A549 (cell line): ENCODE data around the gene INAFM1. TPM values are rescaled to one million over a fixed set of nuclear protein-coding genes. Genes with fewer than 3 reads are reported as not detected.

Source experiments
- ATAC-seq, 2 experiments: fragments of 200-7000 bp in 1 of 2; fragments of >200 bp in 1 of 2; cut with Nextera tagmentation in 1 of 2; cut with Tn5 transposase in 1 of 2; 3 replicates each; pipeline versions ENCODE4 v1.8.0 to v1.9.1; 2018 to 2020; ENCODE audit warnings: mild to moderate bottlenecking in 1 of 2, moderate library complexity in 1 of 2
- CTCF ChIA-PET: fragments of 300-600 bp; sonication (Branson Sonifier 250); formaldehyde crosslinking; extraction: SDS; loops from one replicate; lab custom pipeline; 2021; ENCODE audit warnings: antibody characterized with exemption, inconsistent platforms; lab: Yijun Ruan, JAX
- POLR2A ChIA-PET: fragments of 350-600 bp; formaldehyde crosslinking; extraction: SDS; loops from one replicate; lab custom pipeline; 2021; ENCODE audit warnings: antibody characterized with exemption, inconsistent platforms; lab: Yijun Ruan, JAX
- DNase-seq, 2 experiments: peaks; one replicate each; pipeline versions ENCODE4 v3.0.0 to v3.0.0-alpha.2; 2011 to 2016; ENCODE audit warnings: low read depth in 1 of 2, low spot score in 1 of 2
- FAIRE-seq: peaks from 2 replicates; lab custom pipeline; 2011; peaks lifted over from hg19 to GRCh38; lab: Jason Lieb, UNC
- H3K27ac ChIP-seq, 2 experiments: fragments of >200 bp; sonication (Bioruptor Twin); formaldehyde crosslinking; 3 replicates each; pipeline ENCODE4 v1.5.1; 2016 to 2017
- H3K4me1 ChIP-seq: fragments of >200 bp; sonication (Bioruptor Twin); formaldehyde crosslinking; 3 replicates; pipeline ENCODE4 v1.6.1; 2016
- H3K4me2 ChIP-seq: fragments of >200 bp; sonication (Bioruptor Twin); formaldehyde crosslinking; 3 replicates; pipeline ENCODE4 v1.6.1; 2016
- H3K4me3 ChIP-seq: fragments of >200 bp; sonication (Bioruptor Twin); formaldehyde crosslinking; 3 replicates; pipeline ENCODE4 v1.5.1; 2016
- H3K9me3 ChIP-seq: fragments of >200 bp; sonication (Bioruptor Twin); formaldehyde crosslinking; 3 replicates; pipeline ENCODE4 v1.6.1; 2016
- ATOH8 ChIP-seq: fragments of 250-450 bp; sonication (Bioruptor Pico); IDR thresholded peaks from 2 replicates; pipeline ENCODE4 v1.5.0; 2020; ENCODE audit warnings: low read depth, mild to moderate bottlenecking, moderate library complexity
- BCL3 ChIP-seq: fragments of >200 bp; sonication (Bioruptor Twin); formaldehyde crosslinking; IDR thresholded peaks from 3 replicates; pipeline ENCODE4 v1.6.1; 2016
- CBX2 ChIP-seq: fragments of 200-600 bp; sonication (generic); IDR thresholded peaks from 2 replicates; pipeline ENCODE4 v1.6.1; 2016; ENCODE audit warnings: low read depth, mild to moderate bottlenecking, borderline replicate concordance
- CHD2 ChIP-seq: fragments of 150-350 bp; IDR thresholded peaks from 2 replicates; pipeline ENCODE4 v1.6.1; 2014; ENCODE audit warnings: low read length; ENCODE audit not compliant: partially characterized antibody
- CHD4 ChIP-seq: fragments of 200-600 bp; sonication (generic); IDR thresholded peaks from 2 replicates; pipeline ENCODE4 v1.6.1; 2016; ENCODE audit warnings: antibody characterized with exemption, mild to moderate bottlenecking, borderline replicate concordance
- CTCF ChIP-seq: fragments of >200 bp; sonication (Bioruptor Twin); formaldehyde crosslinking; IDR thresholded peaks from 3 replicates; pipeline ENCODE4 v1.5.1; 2016
- E2F6 ChIP-seq: IDR thresholded peaks from 2 replicates; pipeline ENCODE4 v1.6.1; 2012; ENCODE audit warnings: low read depth, borderline replicate concordance
- EHF ChIP-seq: fragments of 250-450 bp; sonication (Bioruptor Pico); IDR thresholded peaks from 2 replicates; pipeline ENCODE4 v1.5.0; 2020; ENCODE audit warnings: mild to moderate bottlenecking
- EP300 ChIP-seq, 2 experiments: fragments of >200 bp; sonication (Bioruptor Twin); formaldehyde crosslinking; IDR thresholded peaks; 2 replicates in 1 of 2; 3 replicates in 1 of 2; pipeline ENCODE4 v1.6.1; 2016 to 2017
- FOSB ChIP-seq: fragments of 250-450 bp; sonication (Bioruptor Pico); IDR thresholded peaks from 2 replicates; pipeline ENCODE4 v1.5.0; 2020; ENCODE audit warnings: mild to moderate bottlenecking, moderate library complexity
- GATA3 ChIP-seq: IDR thresholded peaks from 2 replicates; pipeline ENCODE4 v1.6.1; 2012; ENCODE audit warnings: borderline replicate concordance
- HES2 ChIP-seq: fragments of >200 bp; sonication (Bioruptor Twin); formaldehyde crosslinking; IDR thresholded peaks from 2 replicates; pipeline ENCODE4 v1.6.1; 2016
- HEYL ChIP-seq: fragments of 250-450 bp; sonication (Bioruptor Pico); IDR thresholded peaks from 2 replicates; pipeline ENCODE4 v1.8.0; 2021; ENCODE audit warnings: mild to moderate bottlenecking, moderate library complexity
- HOXB13 ChIP-seq: fragments of 250-450 bp; sonication (Bioruptor Pico); IDR thresholded peaks from 2 replicates; pipeline ENCODE4 v1.5.0; 2020; ENCODE audit warnings: low read depth, mild to moderate bottlenecking, moderate library complexity
- HOXB5 ChIP-seq: fragments of 250-450 bp; sonication (Bioruptor Pico); IDR thresholded peaks from 2 replicates; pipeline ENCODE4 v1.5.0; 2020; ENCODE audit warnings: mild to moderate bottlenecking, moderate library complexity
- JUNB ChIP-seq: fragments of >200 bp; sonication (Bioruptor Twin); formaldehyde crosslinking; IDR thresholded peaks from 2 replicates; pipeline ENCODE4 v1.6.1; 2016
- KDM1A ChIP-seq: fragments of 200-600 bp; sonication (generic); IDR thresholded peaks from 2 replicates; pipeline ENCODE4 v1.6.1; 2016; ENCODE audit warnings: low read depth, mild to moderate bottlenecking
- MAZ ChIP-seq: fragments of 150-350 bp; IDR thresholded peaks from 2 replicates; pipeline ENCODE4 v1.6.1; 2014; ENCODE audit warnings: antibody characterized with exemption, low read depth, low read length, borderline replicate concordance
- MYC ChIP-seq: IDR thresholded peaks from 2 replicates; pipeline ENCODE4 v1.6.1; 2012; ENCODE audit warnings: mild to moderate bottlenecking, inconsistent platforms, low read length, improper control_type of control experiment, borderline replicate concordance
- NR3C1 ChIP-seq: fragments of >200 bp; sonication (Bioruptor Twin); formaldehyde crosslinking; IDR thresholded peaks from 3 replicates; pipeline ENCODE4 v1.6.1; 2017
- RARB ChIP-seq: fragments of 250-450 bp; sonication (Bioruptor Pico); IDR thresholded peaks from 2 replicates; pipeline ENCODE4 v1.8.0; 2021; ENCODE audit warnings: mild to moderate bottlenecking, moderate library complexity
- RFX5 ChIP-seq: fragments of 450-650 bp; IDR thresholded peaks from 2 replicates; pipeline ENCODE4 v1.7.1; 2014; ENCODE audit warnings: antibody characterized with exemption, mild to moderate bottlenecking, moderate library complexity
- SREBF2 ChIP-seq: fragments of 450-650 bp; IDR thresholded peaks from 2 replicates; pipeline ENCODE4 v1.6.1; 2014; ENCODE audit warnings: mild to moderate bottlenecking, moderate library complexity
- TP53 ChIP-seq: fragments of 250-450 bp; sonication (Bioruptor Pico); IDR thresholded peaks from 2 replicates; pipeline ENCODE4 v1.5.0; 2021; ENCODE audit warnings: mild to moderate bottlenecking, moderate library complexity
- USF2 ChIP-seq: fragments of 450-650 bp; IDR thresholded peaks from 2 replicates; pipeline ENCODE4 v1.6.1; 2014; ENCODE audit warnings: antibody characterized with exemption
- ZC3H11A ChIP-seq: fragments of 450-650 bp; IDR thresholded peaks from 2 replicates; pipeline ENCODE4 v1.6.1; 2014; ENCODE audit warnings: antibody characterized with exemption, mild to moderate bottlenecking
- ZNF302 ChIP-seq: fragments of 250-450 bp; sonication (Bioruptor Pico); IDR thresholded peaks from 2 replicates; pipeline ENCODE4 v1.9.0; 2021; ENCODE audit warnings: inconsistent platforms, mild to moderate bottlenecking, moderate library complexity
- WGBS: methylation state at CpG from one replicate; pipeline ENCODE4 v1.1.6; 2017; ENCODE audit errors: missing lambda C conversion rate; 5-methylcytosine and 5-hydroxymethylcytosine counted together
- polyA plus RNA-seq, 4 experiments: library from polyadenylated mRNA; depleted of rRNA in 3 of 4; stranded (reverse); fragments of >200 nt; fragmentation: RNase III in 1 of 4; extraction: RNeasy Plus Mini Kit Qiagen cat#74134 plus additional on column Dnase treatment in 1 of 4; gene quantifications; 2 replicates in 3 of 4; 3 replicates in 1 of 4; pipeline ENCODE4 v1.2.3, GENCODE V29; 2011 to 2017

Gene INAFM1
- polyA plus RNA-seq, 2 of the 4 experiments (the other 2 are of a cell fraction), result 1.5 to 5.5 TPM

GRCh38 chr19:47302249-47302648, 27.6 kb downstream of the INAFM1 start:
- TF ChIP-seq JUNB, result no peak
- TF ChIP-seq CHD2, result no peak
- no peak for TF ChIP-seq RARB
- TF ChIP-seq EHF (CRISPR knock-in tag), result no peak
- POLR2A ChIA-PET, result no interaction called here
- H3K27ac ChIP-seq, result no peak overlapping the region
- H3K4me2 ChIP-seq, result no peak overlapping the region
- H3K4me1 ChIP-seq, result peaks cover 12% of the 10 kb centered on the region
- no peaks in the 10 kb centered on the region for H3K9me3 ChIP-seq
- 89% methylated on average over 10 of the region's 10 CpGs for WGBS
- CTCF ChIA-PET, result interaction anchor here (0.8 to 12.7 kb wide), 7 partner anchors 10 to 134 kb away, joined by 3 to 160 read pairs (median 39); partner anchors contain the start of genes DHX34 and INAFM1
- FAIRE-seq (no peak), DNase-seq (no peak), ATAC-seq (no peak)
- no peak overlapping the region for H3K4me3 ChIP-seq

- H3K27ac ChIP-seq, result no peak overlapping the region; a peak in 1 of 6 replicates
- TF ChIP-seq CBX2, result no peak
- no peak for TF ChIP-seq ZC3H11A
- TF ChIP-seq NR3C1, result no peak
- no peak for TF ChIP-seq HEYL (CRISPR knock-in tag)
- TF ChIP-seq HOXB5, result no peak
- no peak for TF ChIP-seq RARB
- no peak for TF ChIP-seq ZNF302 (CRISPR knock-in tag)
- TF ChIP-seq RFX5, result no peak
- TF ChIP-seq, all 56 proteins: peak for 0
- ATAC-seq, result no peak
- no peaks in the 10 kb centered on the region for H3K9me3 ChIP-seq
- H3K4me2 ChIP-seq, result no peak overlapping the region
- CTCF ChIA-PET, result interaction anchor here (0.7 to 7.9 kb wide), 17 partner anchors 11 to 390 kb away, joined by 3 to 128 read pairs (median 8); partner anchors contain the start of gene DHX34
- POLR2A ChIA-PET, result no interaction called here
- 94% methylated on average over 6 of the region's 6 CpGs for WGBS
- H3K4me3 ChIP-seq, result no peak overlapping the region
- H3K4me1 ChIP-seq, result peaks cover 15% of the 10 kb centered on the region
- no peak for FAIRE-seq
- no peak for DNase-seq
These were observed 29.3 kb downstream of the INAFM1 start for GRCh38 chr19:47303966-47304365.

GRCh38 chr19:47305309-47305751, 30.6 kb downstream of the INAFM1 start:
- H3K4me3 ChIP-seq, result no peak overlapping the region
- WGBS, result 2% methylated on average over 14 of the region's 14 CpGs
- FAIRE-seq, result peak; percentile 96
- TF ChIP-seq TP53 (CRISPR knock-in tag), result 0 out of 2 replicates have a peak, but pooled peaks have one; percentile 35
- peak; percentile 95 for TF ChIP-seq MYC
- TF ChIP-seq HOXB5, result peak; percentile 45; the same call in 1 of the 2 replicates
- no peak for TF ChIP-seq SREBF2
- no peak for TF ChIP-seq GATA3
- TF ChIP-seq BCL3, result no peak
- no peak for TF ChIP-seq KDM1A
- no peak for TF ChIP-seq CHD4
- TF ChIP-seq HOXB13, result peak; percentile 74; the same call in 1 of the 2 replicates
- TF ChIP-seq EP300 (IDR thresholded peaks at IDR 0.05), result no peak
- TF ChIP-seq FOSB (CRISPR knock-in tag), result peak; percentile 72; the same call in 1 of the 2 replicates
- TF ChIP-seq ATOH8 (CRISPR knock-in tag), result peak; percentile 76
- TF ChIP-seq E2F6, result peak; percentile 81; the same call in 1 of the 2 replicates
- TF ChIP-seq ZC3H11A, result no peak
- no peak for TF ChIP-seq HES2
- TF ChIP-seq USF2, result no peak
- 0 out of 2 replicates have a peak, but pooled peaks have one; percentile 70 for TF ChIP-seq MAZ
- peak; percentile 99 for TF ChIP-seq CTCF

More at GRCh38 chr19:47305309-47305751, 30.6 kb downstream of the INAFM1 start:
- ChIA-PET POLR2A (no interaction called here), CTCF (interaction anchor here (0.6 to 7.9 kb wide), 37 partner anchors 9 to 483 kb away, joined by 3 to 128 read pairs (median 4); partner anchors contain the start of gene DHX34)
- peak overlapping the region; percentile 60 to 71 for H3K27ac ChIP-seq
- H3K4me2 ChIP-seq, result peak overlapping the region; percentile 60
- ATAC-seq (peak; percentile 74 to 75), DNase-seq (peak; percentile 86 to 92)
- H3K9me3 ChIP-seq, result no peaks in the 10 kb centered on the region
- peaks cover 29% of the 10 kb centered on the region for H3K4me1 ChIP-seq
